HG02973 (cell line): ENCODE data around the gene CERKL.

Experiments used
- ATAC-seq: cut with Tn5 transposase; IDR thresholded peaks from one replicate; pipeline ENCODE4 v1.9.1; 2021; ENCODE audit warnings: moderate library complexity; ENCODE audit not compliant: unreplicated experiment

Gene CERKL

GRCh38 chr2:181628590-181629585 is 28.0 kb downstream of the CERKL start:
- ATAC-seq = no peak

- ATAC-seq = no peak
These were observed 29.4 kb downstream of the CERKL start for GRCh38 chr2:181627545-181627944.

- no peak for ATAC-seq
These were observed 30.2 kb downstream of the CERKL start for GRCh38 chr2:181626671-181627070.

- ATAC-seq = no peak
These were observed 33.7 kb downstream of the CERKL start for GRCh38 chr2:181623159-181623558.

- no peak for ATAC-seq
These were observed 35.0 kb downstream of the CERKL start for GRCh38 chr2:181621779-181622490.

GRCh38 chr2:181619516-181619915 is 37.4 kb downstream of the CERKL start:
- ATAC-seq = no peak

- ATAC-seq = no peak
These were observed 40.2 kb downstream of the CERKL start for GRCh38 chr2:181616715-181617114.

- ATAC-seq = no peak
These were observed 41.8 kb downstream of the CERKL start for GRCh38 chr2:181614874-181615638.

GRCh38 chr2:181613241-181613640 is 43.7 kb downstream of the CERKL start:
- ATAC-seq = no peak

- ATAC-seq = no peak
These were observed 49.0 kb downstream of the CERKL start for GRCh38 chr2:181607629-181608590.

- no peak for ATAC-seq
These were observed 50.7 kb downstream of the CERKL start for GRCh38 chr2:181605889-181606837.

GRCh38 chr2:181602017-181602416 is 54.9 kb downstream of the CERKL start:
- ATAC-seq = no peak

- ATAC-seq = no peak
These were observed 60.3 kb downstream of the CERKL start for GRCh38 chr2:181596556-181596955.

- peak; percentile 64 for ATAC-seq
These were observed 62.6 kb downstream of the CERKL start for GRCh38 chr2:181594322-181594721.

- ATAC-seq = no peak
These were observed 67.1 kb downstream of the CERKL start for GRCh38 chr2:181589779-181590178.

- no peak for ATAC-seq
These were observed 68.4 kb downstream of the CERKL start for GRCh38 chr2:181588546-181588945.

- ATAC-seq = peak; percentile 95
These were observed 70.3 kb downstream of the CERKL start for GRCh38 chr2:181586569-181587081.

GRCh38 chr2:181585732-181586131 is 71.2 kb downstream of the CERKL start:
- no peak for ATAC-seq

- ATAC-seq = no peak
These were observed 75.4 kb downstream of the CERKL start for GRCh38 chr2:181581534-181581933.
